Transverse colon (tissue), 4 donors: ENCODE measurements around the gene LSAMP. TPM values are rescaled to one million over a fixed set of nuclear protein-coding genes. Genes with fewer than 3 reads are reported as not detected.

Source experiments
- DNase-seq: peaks from one replicate; pipeline ENCODE4 v3.0.0-alpha.2; 2019
- H3K27ac ChIP-seq, 4 donors: fragments of 200-600 bp; sonication (generic); 2 replicates each; pipeline ENCODE4 v1.5.1; 2016 to 2018; ENCODE audit warnings: inconsistent platforms in 4 of 4
- H3K27me3 ChIP-seq: fragments of 200-600 bp; sonication (generic); 2 replicates; pipeline ENCODE4 v1.5.1; 2017; ENCODE audit warnings: inconsistent platforms
- H3K36me3 ChIP-seq, 4 donors: fragments of 200-600 bp; sonication (generic); 2 replicates each; pipeline ENCODE4 v1.5.1; 2017 to 2019; ENCODE audit warnings: inconsistent platforms in 4 of 4
- H3K4me1 ChIP-seq, 4 donors: fragments of 200-600 bp; sonication (generic); 2 replicates each; pipeline ENCODE4 v1.5.1; 2017 to 2020; ENCODE audit warnings: inconsistent platforms in 4 of 4
- H3K4me3 ChIP-seq, 4 donors: fragments of 200-600 bp; sonication (generic); 1 replicate in 1 of 4; 2 replicates in 3 of 4; pipeline versions ENCODE4 v1.5.1 to v1.6.1; 2017 to 2019; ENCODE audit warnings: inconsistent platforms in 4 of 4
- H3K9me3 ChIP-seq, 2 donors: fragments of 200-600 bp; sonication (generic); 2 replicates each; pipeline ENCODE4 v1.5.1; 2017 to 2019; ENCODE audit warnings: inconsistent platforms in 2 of 2
- EP300 ChIP-seq: sonication (generic); formaldehyde crosslinking; IDR thresholded peaks from one replicate; pipeline ENCODE4 v1.6.1; 2017; ENCODE audit warnings: antibody characterized with exemption, low read depth
- POLR2A ChIP-seq: fragments of 450-650 bp; IDR thresholded peaks from one replicate; pipeline ENCODE4 v1.6.1; 2016; ENCODE audit warnings: antibody characterized with exemption, mild to moderate bottlenecking, moderate library complexity
- POLR2AphosphoS5 ChIP-seq, 3 donors: sonication (generic); formaldehyde crosslinking; IDR thresholded peaks; one replicate each; pipeline ENCODE4 v1.6.1; 2016; ENCODE audit warnings: antibody characterized with exemption in 3 of 3
- WGBS, 2 donors: methylation state at CpG; one replicate each; pipeline ENCODE4 v1.1.5; 2018; ENCODE audit warnings: low coverage in 1 of 2; 5-methylcytosine and 5-hydroxymethylcytosine counted together
- in situ Hi-C, 4 donors: fragments of 200-750 bp; cut with MboI; loops; one replicate each; pipeline versions ENCODE4 v1.15.0 to v1.15.1; 2017; ENCODE audit warnings: low sequenced_read_pairs in 3 of 4, low pct_ligation_motif_present in 1 of 4, low pct_unique_long_range_greater_than_20kb in 1 of 4
- intact Hi-C: fragments of 100-400 bp; cut with DNase I; formaldehyde crosslinking; loops from one replicate; pipeline ENCODE4 v1.15.1; 2023; ENCODE audit warnings: low total_unique reads
- total RNA-seq, 4 donors: library from RNA; depleted of rRNA; stranded (reverse); fragments of >200 nt; gene quantifications; one replicate each; pipeline ENCODE4 v1.1.0, GENCODE V29; 2016
- TF ChIP-seq, protein P1 (sequence below), 5 experiments: fragments of 200-600 bp in 3 of 5; fragments of 450-650 bp in 2 of 5; sonication (generic) in 3 of 5; IDR thresholded peaks; 1 replicate in 2 of 5; 2 replicates in 3 of 5; pipeline ENCODE4 v1.5.1; 2016 to 2017; ENCODE audit warnings: antibody characterized with exemption in 5 of 5, inconsistent platforms in 3 of 5, mild to moderate bottlenecking in 2 of 5, moderate library complexity in 1 of 5

Gene LSAMP
- total RNA-seq, 4 donors from 2014 or later: 3.4 to 8.2 (median 5.4) TPM

DNA sequence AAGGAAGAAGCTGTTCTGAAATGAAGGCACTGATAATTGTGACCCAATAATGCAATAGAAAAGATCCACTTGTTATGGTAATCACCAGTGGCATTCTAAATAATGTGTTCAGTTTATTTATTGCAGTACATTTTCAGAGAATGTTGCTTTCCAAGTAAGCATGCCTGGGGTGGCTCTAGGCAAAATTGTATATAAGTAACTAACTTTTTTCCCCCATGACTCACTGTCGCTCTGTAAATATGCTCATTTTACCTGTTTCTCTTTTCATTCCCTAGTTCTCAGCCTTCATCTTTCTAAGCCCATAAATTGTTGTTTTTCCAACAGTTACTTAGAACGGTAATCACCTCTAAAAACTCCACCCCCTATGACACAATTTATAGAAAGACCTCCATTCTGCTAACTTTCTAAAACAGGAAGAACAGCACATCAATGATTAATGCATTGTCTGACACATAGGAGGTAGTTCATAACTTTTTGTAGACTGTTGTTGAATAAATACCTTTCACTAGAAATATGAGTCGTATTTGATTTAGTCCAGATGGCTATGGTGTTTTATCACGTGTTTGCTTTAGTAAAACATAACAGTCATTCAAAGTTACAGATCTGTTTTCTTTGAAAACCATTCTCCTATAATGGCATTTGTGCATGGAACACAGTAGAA lies 143.1 kb downstream of the LSAMP start:
- intact Hi-C loops (no loop called here), in situ Hi-C loops (no loop called here)
- DNase-seq: no peak
- H3K4me3 ChIP-seq: no peak overlapping the region
- no peaks in the 10 kb centered on the region for H3K36me3 ChIP-seq
- no peaks in the 10 kb centered on the region for H3K27me3 ChIP-seq
- H3K4me1 ChIP-seq: peaks cover 0 to 4% (median 0%) of the 10 kb centered on the region in 4 donors
- H3K9me3 ChIP-seq: no peaks in the 10 kb centered on the region
- TF ChIP-seq, protein P1, sequence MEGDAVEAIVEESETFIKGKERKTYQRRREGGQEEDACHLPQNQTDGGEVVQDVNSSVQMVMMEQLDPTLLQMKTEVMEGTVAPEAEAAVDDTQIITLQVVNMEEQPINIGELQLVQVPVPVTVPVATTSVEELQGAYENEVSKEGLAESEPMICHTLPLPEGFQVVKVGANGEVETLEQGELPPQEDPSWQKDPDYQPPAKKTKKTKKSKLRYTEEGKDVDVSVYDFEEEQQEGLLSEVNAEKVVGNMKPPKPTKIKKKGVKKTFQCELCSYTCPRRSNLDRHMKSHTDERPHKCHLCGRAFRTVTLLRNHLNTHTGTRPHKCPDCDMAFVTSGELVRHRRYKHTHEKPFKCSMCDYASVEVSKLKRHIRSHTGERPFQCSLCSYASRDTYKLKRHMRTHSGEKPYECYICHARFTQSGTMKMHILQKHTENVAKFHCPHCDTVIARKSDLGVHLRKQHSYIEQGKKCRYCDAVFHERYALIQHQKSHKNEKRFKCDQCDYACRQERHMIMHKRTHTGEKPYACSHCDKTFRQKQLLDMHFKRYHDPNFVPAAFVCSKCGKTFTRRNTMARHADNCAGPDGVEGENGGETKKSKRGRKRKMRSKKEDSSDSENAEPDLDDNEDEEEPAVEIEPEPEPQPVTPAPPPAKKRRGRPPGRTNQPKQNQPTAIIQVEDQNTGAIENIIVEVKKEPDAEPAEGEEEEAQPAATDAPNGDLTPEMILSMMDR (IDR thresholded peaks at IDR 0.05): no peak
- peak; percentile 36 to 61 (median 52) for TF ChIP-seq POLR2AphosphoS5 (IDR thresholded peaks at IDR 0.05)
- H3K27ac ChIP-seq: peak overlapping the region in 2 of 4 donors; percentile 39 to 47
- 28 to 34% methylated on average over 4 of the region's 4 CpGs for WGBS, 2 donors

DNA sequence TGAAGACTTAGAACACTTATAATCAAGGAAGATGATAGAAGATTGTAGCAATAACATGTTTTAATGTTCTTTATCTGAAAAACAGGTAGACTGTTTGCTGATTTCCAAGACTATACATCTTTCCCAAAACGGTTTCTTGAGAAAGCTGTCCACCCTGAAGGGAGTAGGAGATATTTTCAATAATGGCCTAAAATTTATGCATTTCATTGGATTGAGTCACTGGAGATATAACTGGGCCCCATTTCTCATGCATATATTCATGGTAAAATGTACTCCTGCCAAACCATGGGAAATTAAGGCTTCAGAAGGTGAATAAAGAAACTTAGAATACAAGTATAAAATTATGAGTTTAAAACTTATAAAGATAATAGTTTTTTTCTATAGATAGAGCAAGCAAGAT lies 143.9 kb downstream of the LSAMP start:
- intact Hi-C loops (no loop called here), in situ Hi-C loops (no loop called here)
- DNase-seq: no peak
- H3K27me3 ChIP-seq: no peaks in the 10 kb centered on the region
- TF ChIP-seq POLR2AphosphoS5 (IDR thresholded peaks at IDR 0.05) (no peak), EP300 (no peak), POLR2A (no peak)
- TF ChIP-seq, protein P1 (IDR thresholded peaks at IDR 0.05): no peak
- 53 to 62% methylated on average over 1 of the region's 1 CpG for WGBS, 2 donors
- no peak overlapping the region for H3K4me3 ChIP-seq
- H3K9me3 ChIP-seq: no peaks in the 10 kb centered on the region
- H3K36me3 ChIP-seq: no peaks in the 10 kb centered on the region
- peaks cover 0 to 4% (median 0%) of the 10 kb centered on the region in 4 donors for H3K4me1 ChIP-seq
- H3K27ac ChIP-seq: peak overlapping the region in 2 of 4 donors; percentile 39 to 47

DNA sequence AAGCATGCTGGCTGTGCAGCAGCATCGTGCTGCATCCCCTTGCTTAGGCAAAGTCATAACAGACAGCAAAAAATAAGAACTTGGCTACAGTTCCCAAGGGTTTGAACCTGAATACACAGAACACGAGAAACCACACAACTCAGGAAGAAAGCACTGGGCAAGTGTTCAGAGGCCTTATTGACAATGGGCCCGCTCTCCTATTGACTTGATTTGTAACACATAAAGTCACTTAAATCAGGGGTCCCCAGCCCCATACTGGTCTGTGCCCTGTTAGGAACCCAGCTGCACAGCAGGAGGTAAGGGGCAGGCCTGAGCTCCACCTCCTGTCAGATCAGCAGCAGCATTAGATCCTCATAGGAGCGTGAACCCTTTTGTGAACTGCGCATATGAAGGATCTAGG lies 145.1 kb downstream of the LSAMP start:
- no peak for TF ChIP-seq EP300
- no peak for TF ChIP-seq POLR2AphosphoS5 (IDR thresholded peaks at IDR 0.05)
- TF ChIP-seq POLR2A: no peak
- TF ChIP-seq, protein P1 (IDR thresholded peaks at IDR 0.05): no peak
- no peaks in the 10 kb centered on the region for H3K36me3 ChIP-seq
- in situ Hi-C loops (no loop called here), intact Hi-C loops (no loop called here)
- H3K9me3 ChIP-seq: no peaks in the 10 kb centered on the region
- no peaks in the 10 kb centered on the region for H3K27me3 ChIP-seq
- H3K4me3 ChIP-seq: no peak overlapping the region
- no peak for DNase-seq
- WGBS, 2 donors: 60 to 81% methylated on average over 1 to 5 of the region's 5 CpGs
- no peak overlapping the region for H3K27ac ChIP-seq
- H3K4me1 ChIP-seq: peaks cover 0 to 4% (median 0%) of the 10 kb centered on the region in 4 donors

DNA sequence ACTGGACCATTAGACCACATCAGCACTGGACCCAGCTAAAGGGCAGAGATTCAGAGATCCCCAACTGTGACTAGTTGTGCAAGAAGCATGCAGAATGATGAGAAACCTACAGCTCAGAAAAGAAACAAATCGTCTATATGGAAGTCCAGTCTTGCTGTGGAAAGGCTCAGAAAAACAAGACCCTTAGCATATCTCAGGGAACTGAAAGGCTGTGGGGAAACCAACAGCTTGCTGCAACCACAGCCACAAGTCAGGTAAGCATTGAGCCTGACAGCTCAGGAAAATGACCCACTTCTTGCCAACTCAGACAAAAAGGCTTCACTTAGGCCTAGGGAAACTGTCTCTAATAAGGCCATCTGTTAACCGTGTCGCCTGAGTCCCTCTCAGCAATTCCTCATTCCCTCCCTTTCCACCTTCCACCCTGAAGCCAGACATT lies 145.6 kb downstream of the LSAMP start:
- Histone ChIP-seq H3K36me3 (no peaks in the 10 kb centered on the region), H3K4me3 (no peak overlapping the region), H3K27me3 (no peaks in the 10 kb centered on the region), H3K9me3 (no peaks in the 10 kb centered on the region), H3K27ac (no peak overlapping the region), H3K4me1 (peaks cover 0 to 4% (median 0%) of the 10 kb centered on the region in 4 donors)
- in situ Hi-C loops (no loop called here), intact Hi-C loops (no loop called here)
- TF ChIP-seq POLR2AphosphoS5 (IDR thresholded peaks at IDR 0.05) (no peak), EP300 (no peak), POLR2A (no peak)
- TF ChIP-seq, protein P1 (IDR thresholded peaks at IDR 0.05): no peak
- DNase-seq: no peak
- WGBS, 2 donors: 69 to 76% methylated on average over 3 of the region's 3 CpGs
